IMR-90 (cell line): Measurements from ENCODE around the gene DUOX2. TPM values are rescaled to one million over a fixed set of nuclear protein-coding genes. Genes with fewer than 3 reads are reported as not detected.

Experiments used
- ATAC-seq: fragments of 200-7000 bp; cut with Tn5 transposase; 2 replicates; pipeline ENCODE4 v1.9.1; 2020; ENCODE audit warnings: low read depth, mild to moderate bottlenecking, moderate library complexity
- BruUV-seq: library from RNA; stranded (reverse); fragments of 400-500 nt; replicated peaks from 2 replicates; lab custom pipeline; 2021; lab: Mats Ljungman, UMichigan
- CTCF ChIA-PET: fragments of 300-600 bp; formaldehyde crosslinking; extraction: SDS; loops from one replicate; lab custom pipeline; 2021; ENCODE audit warnings: antibody characterized with exemption; lab: Yijun Ruan, JAX
- POLR2A ChIA-PET: fragments of 300-600 bp; sonication (Branson Sonifier 250); formaldehyde crosslinking; loops from one replicate; lab custom pipeline; 2022; ENCODE audit warnings: antibody characterized with exemption; ENCODE audit not compliant: unreplicated experiment; lab: Charles Lee
- DNase-seq: peaks from one replicate; pipeline ENCODE4 v3.0.0; 2013
- H2AFZ ChIP-seq: replicated peaks from 2 replicates; pipeline ENCODE3; 2013; ENCODE audit warnings: low read length, mild to moderate bottlenecking; ENCODE audit not compliant: poor library complexity
- H2AK5ac ChIP-seq: 2 replicates; pipeline ENCODE4 v1.6.1; 2013; ENCODE audit warnings: low read depth, low read length, inconsistent platforms
- H2AK9ac ChIP-seq: replicated peaks from 2 replicates; pipeline ENCODE3; 2013; ENCODE audit warnings: mild to moderate bottlenecking, low read depth, low read length, moderate library complexity; ENCODE audit not compliant: poor library complexity
- H2BK120ac ChIP-seq: 2 replicates; pipeline ENCODE4 v1.6.1; 2013; ENCODE audit warnings: low read depth, low read length, inconsistent platforms
- H2BK15ac ChIP-seq: 3 replicates; pipeline ENCODE4 v1.6.1; 2013; ENCODE audit warnings: low read depth, low read length, inconsistent platforms
- H2BK20ac ChIP-seq: 2 replicates; pipeline ENCODE4 v1.6.1; 2013; ENCODE audit warnings: low read depth, mild to moderate bottlenecking, inconsistent platforms, low read length, moderate library complexity
- H2BK5ac ChIP-seq: 2 replicates; pipeline ENCODE4 v1.6.1; 2013; ENCODE audit warnings: mild to moderate bottlenecking, low read depth, low read length, inconsistent platforms; ENCODE audit not compliant: poor library complexity, severe bottlenecking
- H3K14ac ChIP-seq: replicated peaks from 2 replicates; pipeline ENCODE4 v1.6.1; 2013; ENCODE audit warnings: low read depth, low read length, inconsistent platforms
- H3K18ac ChIP-seq: 2 replicates; pipeline ENCODE4 v1.6.1; 2013; ENCODE audit warnings: low read depth, low read length, control low read depth
- H3K23ac ChIP-seq: 2 replicates; pipeline ENCODE4 v1.6.1; 2013; ENCODE audit warnings: low read depth, low read length, inconsistent platforms
- H3K27ac ChIP-seq: 2 replicates; pipeline ENCODE4 v1.5.1; 2013; ENCODE audit warnings: mild to moderate bottlenecking, control low read depth, low read length; ENCODE audit not compliant: insufficient read depth
- H3K27me3 ChIP-seq: 2 replicates; pipeline ENCODE4 v1.6.1; 2013; ENCODE audit warnings: low read length; ENCODE audit not compliant: control insufficient read depth, insufficient read depth
- H3K36me3 ChIP-seq: 2 replicates; pipeline ENCODE4 v1.6.1; 2013; ENCODE audit warnings: low read length, mixed read lengths; ENCODE audit not compliant: control insufficient read depth, insufficient read depth
- H3K4ac ChIP-seq: 2 replicates; pipeline ENCODE4 v1.6.1; 2013; ENCODE audit warnings: low read depth, low read length, inconsistent platforms
- H3K4me1 ChIP-seq: 2 replicates; pipeline ENCODE4 v1.6.1; 2013; ENCODE audit warnings: low read length, mixed read lengths; ENCODE audit not compliant: control insufficient read depth, insufficient read depth
- H3K4me2 ChIP-seq: 2 replicates; pipeline ENCODE4 v1.6.1; 2013; ENCODE audit warnings: low read depth, mild to moderate bottlenecking, control low read depth, low read length, moderate library complexity
- H3K4me3 ChIP-seq: 2 replicates; pipeline ENCODE4 v1.5.1; 2013; ENCODE audit warnings: low read depth, mild to moderate bottlenecking, control low read depth, low read length, moderate library complexity; ENCODE audit not compliant: insufficient read depth
- H3K56ac ChIP-seq: 2 replicates; pipeline ENCODE4 v1.6.1; 2013; ENCODE audit warnings: low read length, inconsistent platforms; ENCODE audit not compliant: insufficient read depth; ENCODE audit errors: extremely low read depth
- H3K79me1 ChIP-seq, 2 experiments: 2 replicates each; pipeline ENCODE4 v1.6.1; 2013; ENCODE audit warnings: low read length in 2 of 2, inconsistent platforms in 1 of 2, low read depth in 1 of 2
- H3K9ac ChIP-seq: 2 replicates; pipeline ENCODE4 v1.6.1; 2013; ENCODE audit warnings: low read depth, low read length, control low read depth
- H3K9me1 ChIP-seq: 2 replicates; pipeline ENCODE4 v1.6.1; 2013; ENCODE audit warnings: low read length, inconsistent platforms; ENCODE audit not compliant: insufficient read depth
- H3K9me3 ChIP-seq: 2 replicates; pipeline ENCODE4 v1.6.1; 2013; ENCODE audit warnings: low read length; ENCODE audit not compliant: control insufficient read depth, insufficient read depth
- H4K20me1 ChIP-seq: 2 replicates; pipeline ENCODE4 v1.6.1; 2013; ENCODE audit warnings: low read length, inconsistent platforms; ENCODE audit not compliant: insufficient read depth
- H4K5ac ChIP-seq: 2 replicates; pipeline ENCODE4 v1.6.1; 2013; ENCODE audit warnings: mild to moderate bottlenecking, low read depth, low read length, control low read depth
- H4K8ac ChIP-seq, 2 experiments: 2 replicates each; pipeline ENCODE4 v1.6.1; 2013; ENCODE audit warnings: low read depth in 2 of 2, low read length in 2 of 2, control low read depth in 1 of 2, inconsistent platforms in 1 of 2
- H4K91ac ChIP-seq: 2 replicates; pipeline ENCODE4 v1.6.1; 2013; ENCODE audit warnings: low read depth, low read length, inconsistent platforms; ENCODE audit not compliant: insufficient read depth
- BHLHE40 ChIP-seq: fragments of 150-350 bp; IDR thresholded peaks from 2 replicates; pipeline ENCODE4 v1.6.1; 2016; ENCODE audit warnings: mild to moderate bottlenecking, low read depth, low read length
- CEBPB ChIP-seq: IDR thresholded peaks from 2 replicates; pipeline ENCODE4 v1.6.1; 2012; ENCODE audit warnings: low read depth, low read length, improper control_type of control experiment
- CHD1 ChIP-seq: IDR thresholded peaks from 2 replicates; pipeline ENCODE4 v1.6.1; 2012; ENCODE audit warnings: low read depth, low read length, improper control_type of control experiment
- CTCF ChIP-seq: conservative IDR thresholded peaks from 2 replicates; pipeline ENCODE4 v1.5.1; 2012; ENCODE audit warnings: mild to moderate bottlenecking, low read depth, low read length, improper control_type of control experiment
- FOS ChIP-seq: fragments of 150-350 bp; IDR thresholded peaks from 2 replicates; pipeline ENCODE4 v1.6.1; 2016; ENCODE audit warnings: low read depth, low read length
- MAFK ChIP-seq: IDR thresholded peaks from 2 replicates; pipeline ENCODE4 v1.6.1; 2012; ENCODE audit warnings: low read depth, low read length, improper control_type of control experiment
- MAZ ChIP-seq: IDR thresholded peaks from 2 replicates; pipeline ENCODE4 v1.6.1; 2012; ENCODE audit warnings: low read depth, mild to moderate bottlenecking, low read length, improper control_type of control experiment, moderate library complexity, borderline replicate concordance
- MXI1 ChIP-seq: IDR thresholded peaks from 2 replicates; pipeline ENCODE4 v1.6.1; 2012; ENCODE audit warnings: low read depth, mild to moderate bottlenecking, low read length, moderate library complexity, borderline replicate concordance
- NFE2L2 ChIP-seq: fragments of 150-350 bp; IDR thresholded peaks from 2 replicates; pipeline ENCODE4 v1.6.1; 2016; ENCODE audit warnings: low read depth, mild to moderate bottlenecking, low read length
- POLR2A ChIP-seq: IDR thresholded peaks from 2 replicates; pipeline ENCODE4 v1.6.1; 2012; ENCODE audit warnings: mild to moderate bottlenecking, low read depth, low read length
- RAD21 ChIP-seq: IDR thresholded peaks from 2 replicates; pipeline ENCODE4 v1.6.1; 2012; ENCODE audit warnings: low read length, improper control_type of control experiment
- RCOR1 ChIP-seq: IDR thresholded peaks from 2 replicates; pipeline ENCODE4 v1.6.1; 2012; ENCODE audit warnings: mild to moderate bottlenecking, low read length, improper control_type of control experiment; ENCODE audit not compliant: insufficient replicate concordance
- RFX5 ChIP-seq: IDR thresholded peaks from 2 replicates; pipeline ENCODE4 v1.8.0; 2012; ENCODE audit warnings: low read depth, mild to moderate bottlenecking, low read length, moderate library complexity
- SMC3 ChIP-seq: fragments of 150-350 bp; IDR thresholded peaks from 2 replicates; pipeline ENCODE4 v1.6.1; 2016; ENCODE audit warnings: low read depth, mild to moderate bottlenecking, antibody characterized with exemption, low read length, moderate library complexity
- WGBS, 2 experiments: methylation state at CpG; one replicate each; pipeline versions ENCODE4 v1.1.5 to v1.1.7; 2013; ENCODE audit warnings: missing lambda C conversion rate in 2 of 2; ENCODE audit not compliant: insufficient read length in 1 of 2; ENCODE audit errors: extremely low coverage in 2 of 2; 5-methylcytosine and 5-hydroxymethylcytosine counted together
- dilution Hi-C: fragments of 300-500 bp; cut with HindIII; formaldehyde crosslinking; loops from one replicate; pipeline ENCODE4 v1.14.3; 2018; ENCODE audit warnings: low sequenced_read_pairs; ENCODE audit not compliant: unreplicated experiment
- in situ Hi-C: fragments of 300-500 bp; cut with MboI; formaldehyde crosslinking; loops from 3 replicates; pipeline ENCODE4 v1.14.3; 2019; ENCODE audit warnings: low sequenced_read_pairs, inconsistent platforms, mixed read lengths
- intact Hi-C: fragments of 100-400 bp; cut with micrococcal nuclease; formaldehyde crosslinking; loops from 2 replicates; pipeline ENCODE4 v1.10.0; 2022
- polyA plus RNA-seq, 3 experiments: library from polyadenylated mRNA; depleted of rRNA; stranded (reverse); fragments of >200 nt; gene quantifications; 2 replicates each; pipeline ENCODE4 v1.2.3, GENCODE V29; 2012; ENCODE audit warnings: low replicate concordance in 1 of 3
- total RNA-seq: library from RNA; depleted of rRNA; stranded (reverse); fragments of >200 nt; gene quantifications from 2 replicates; pipeline ENCODE4 v1.2.3, GENCODE V29; 2012
- TF ChIP-seq, protein P1 (sequence below): fragments of 150-350 bp; IDR thresholded peaks from 2 replicates; pipeline ENCODE4 v1.6.1; 2016; ENCODE audit warnings: low read depth, mild to moderate bottlenecking, low read length, moderate library complexity, borderline replicate concordance

DUOX2 gene
- total and polyA plus RNA-seq, 2 of the 4 experiments (the other 2 are of a cell fraction), result not detected

DNA sequence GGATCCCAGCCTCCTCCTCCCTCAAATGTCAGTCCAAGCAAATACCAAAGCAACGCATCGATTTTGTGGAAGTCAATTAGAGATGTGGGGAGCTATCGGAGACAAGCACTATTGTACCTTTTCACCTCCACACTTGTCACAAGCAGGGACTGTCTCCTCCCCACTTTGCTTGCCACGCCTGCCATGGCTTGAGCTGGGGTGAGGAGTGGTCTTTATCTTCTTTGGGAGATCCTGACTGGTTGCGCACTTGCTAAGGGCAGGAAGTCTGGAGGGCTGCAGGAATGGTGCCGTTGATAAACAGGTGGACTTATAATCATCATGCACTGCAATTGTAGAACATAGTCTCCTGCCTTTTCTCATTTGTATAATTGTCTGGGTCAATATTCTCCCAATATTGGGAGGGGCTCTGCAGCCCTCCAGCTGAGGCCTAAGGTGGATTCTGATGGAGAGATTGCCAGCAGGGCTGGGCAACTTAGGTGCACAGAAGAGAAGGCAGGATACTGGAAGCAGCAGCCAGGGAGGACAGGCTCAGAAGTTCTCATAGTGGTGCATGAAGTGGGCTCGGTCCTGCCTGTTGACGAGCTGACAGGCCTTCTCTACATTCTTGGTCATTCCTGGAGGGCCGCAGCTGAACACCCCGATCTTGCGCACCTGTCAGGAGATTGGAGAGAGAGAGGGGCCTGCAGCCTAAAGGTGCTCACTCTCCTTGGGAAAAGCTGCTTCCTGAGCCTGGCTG lies 20.2 kb downstream of the DUOX2 start:
- Histone ChIP-seq H3K9ac (no peak overlapping the region), H3K4ac (no peak overlapping the region), H4K5ac (no peak overlapping the region), H2BK5ac (no peak overlapping the region), H3K4me3 (no peak overlapping the region), H3K14ac (no peak overlapping the region), H2AFZ (peak overlapping the region; percentile 76), H3K4me1 (peaks cover 9% of the 10 kb centered on the region; the same call in 1 of the 2 replicates), H3K27ac (no peak overlapping the region), H2BK120ac (no peak overlapping the region), H3K18ac (no peak overlapping the region), H2AK9ac (no peak overlapping the region), H3K9me3 (no peaks in the 10 kb centered on the region), H3K23ac (no peak overlapping the region), H3K36me3 (no peaks in the 10 kb centered on the region), H2BK15ac (no peak overlapping the region), H3K4me2 (no peak overlapping the region), H3K9me1 (peaks cover 9% of the 10 kb centered on the region), H2AK5ac (no peak overlapping the region), H4K91ac (no peak overlapping the region), H2BK20ac (no peak overlapping the region), H3K56ac (no peak overlapping the region), H3K27me3 (peaks cover 31% of the 10 kb centered on the region), H4K8ac (no peak overlapping the region), H4K20me1 (no peaks in the 10 kb centered on the region), H3K79me1 (no peaks in the 10 kb centered on the region)
- WGBS, 2 experiments, result 78% methylated on average over 5 of the region's 11 CpGs; no CpG with 5 or more reads in 1 of the 2 experiments
- intact Hi-C loops (loop anchor here (5.0 kb wide), 1 partner anchor 71 kb away; the partner anchor contains the start of gene SORD), in situ Hi-C loops (no loop called here), dilution Hi-C loops (no loop called here)
- POLR2A ChIA-PET, result no interaction called here
- CTCF ChIA-PET, result interaction anchor here (0.8 to 1.4 kb wide), 2 partner anchors 24 to 221 kb away, joined by 3 to 5 read pairs; no protein-coding TSS in a partner anchor
- DNase-seq (no peak), ATAC-seq (no peak)
- no TSS peak for BruUV-seq
- TF ChIP-seq CTCF (no peak), POLR2A (no peak), MXI1 (no peak), RAD21 (no peak), RCOR1 (no peak), RFX5 (no peak), MAFK (no peak), SMC3 (no peak), NFE2L2 (no peak), CEBPB (no peak), FOS (no peak), BHLHE40 (no peak), MAZ (no peak), CHD1 (no peak)
- TF ChIP-seq, protein P1, sequence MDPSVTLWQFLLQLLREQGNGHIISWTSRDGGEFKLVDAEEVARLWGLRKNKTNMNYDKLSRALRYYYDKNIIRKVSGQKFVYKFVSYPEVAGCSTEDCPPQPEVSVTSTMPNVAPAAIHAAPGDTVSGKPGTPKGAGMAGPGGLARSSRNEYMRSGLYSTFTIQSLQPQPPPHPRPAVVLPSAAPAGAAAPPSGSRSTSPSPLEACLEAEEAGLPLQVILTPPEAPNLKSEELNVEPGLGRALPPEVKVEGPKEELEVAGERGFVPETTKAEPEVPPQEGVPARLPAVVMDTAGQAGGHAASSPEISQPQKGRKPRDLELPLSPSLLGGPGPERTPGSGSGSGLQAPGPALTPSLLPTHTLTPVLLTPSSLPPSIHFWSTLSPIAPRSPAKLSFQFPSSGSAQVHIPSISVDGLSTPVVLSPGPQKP, result no peak
